Ishikawa (cell line): Measurements from ENCODE around the gene GPR55.

Source experiments
- CEBPB ChIP-seq: IDR thresholded peaks from 2 replicates; pipeline ENCODE4 v1.6.1; 2012
- CREB1 ChIP-seq: IDR thresholded peaks from 2 replicates; pipeline ENCODE4 v1.6.1; 2012; ENCODE audit warnings: low read depth
- EGR1 ChIP-seq: IDR thresholded peaks from 2 replicates; pipeline ENCODE4 v1.6.1; 2012
- EP300 ChIP-seq: IDR thresholded peaks from 2 replicates; pipeline ENCODE4 v1.6.1; 2012; ENCODE audit warnings: borderline replicate concordance
- FOXM1 ChIP-seq: IDR thresholded peaks from 2 replicates; pipeline ENCODE4 v1.6.1; 2012; ENCODE audit warnings: low read depth, borderline replicate concordance
- NFIC ChIP-seq: IDR thresholded peaks from 2 replicates; pipeline ENCODE4 v1.6.1; 2012
- RAD21 ChIP-seq: IDR thresholded peaks from 2 replicates; pipeline ENCODE4 v1.6.1; 2012; ENCODE audit warnings: low read depth
- TAF1 ChIP-seq: IDR thresholded peaks from 2 replicates; pipeline ENCODE4 v1.6.1; 2012; ENCODE audit warnings: low read depth, mild to moderate bottlenecking
- TCF12 ChIP-seq: IDR thresholded peaks from 2 replicates; pipeline ENCODE4 v1.6.1; 2012; ENCODE audit warnings: low read depth
- TEAD4 ChIP-seq: IDR thresholded peaks from 2 replicates; pipeline ENCODE4 v1.6.1; 2012
- YY1 ChIP-seq: IDR thresholded peaks from 2 replicates; pipeline ENCODE4 v1.6.1; 2012; ENCODE audit warnings: low read depth
- ZBTB7A ChIP-seq: IDR thresholded peaks from 2 replicates; pipeline ENCODE4 v1.6.1; 2012; ENCODE audit warnings: low read depth
- TF ChIP-seq, protein P1 (sequence below): IDR thresholded peaks from 2 replicates; pipeline ENCODE4 v1.6.1; 2012; ENCODE audit warnings: low read depth, mild to moderate bottlenecking
- TF ChIP-seq, protein P2 (sequence below): IDR thresholded peaks from 2 replicates; pipeline ENCODE4 v1.6.1; 2012
- TF ChIP-seq, protein P3 (sequence below): IDR thresholded peaks from 2 replicates; pipeline ENCODE4 v1.6.1; 2012

GPR55 gene

DNA sequence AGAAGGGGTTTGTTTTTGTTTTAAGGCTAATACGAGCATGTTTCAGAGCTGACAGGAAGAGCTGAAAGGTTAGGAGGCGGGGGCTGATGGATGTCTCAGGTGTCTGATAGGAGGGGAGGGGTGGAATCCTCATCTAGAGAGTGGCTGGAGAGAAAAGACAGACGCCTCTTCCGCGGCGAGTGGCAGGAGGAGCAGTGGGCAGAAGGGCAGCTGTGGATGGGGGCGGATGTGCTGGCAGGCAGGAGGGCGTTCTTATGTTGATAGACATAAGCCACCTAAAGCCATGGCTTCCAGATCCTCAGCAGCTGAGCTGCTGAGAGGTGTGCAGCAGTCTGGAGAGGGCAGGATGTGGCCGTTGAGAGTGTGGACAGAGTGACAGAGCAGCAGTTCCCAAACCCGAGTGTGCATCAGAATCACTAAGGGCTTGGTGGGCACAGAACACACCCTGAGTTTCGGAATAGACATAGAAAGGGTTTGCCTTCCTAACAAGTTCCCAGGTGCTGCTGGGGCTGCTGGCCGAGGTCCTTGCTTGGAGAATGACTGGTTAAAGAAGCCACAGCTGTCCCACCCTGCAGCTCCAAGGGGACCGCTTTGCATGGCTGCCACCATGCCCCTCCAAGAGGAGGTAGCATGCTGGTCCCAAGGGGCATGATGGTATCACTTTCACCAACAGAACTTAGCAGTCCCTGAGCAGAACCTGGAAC, 63.3 kb downstream of the GPR55 start:
- TF ChIP-seq YY1 (no peak), FOXM1 (no peak), CREB1 (no peak), TAF1 (no peak), TCF12 (no peak), TEAD4 (no peak), RAD21 (no peak), CEBPB (no peak), EGR1 (no peak), ZBTB7A (no peak), NFIC (no peak), EP300 (no peak)
- TF ChIP-seq, protein P1, sequence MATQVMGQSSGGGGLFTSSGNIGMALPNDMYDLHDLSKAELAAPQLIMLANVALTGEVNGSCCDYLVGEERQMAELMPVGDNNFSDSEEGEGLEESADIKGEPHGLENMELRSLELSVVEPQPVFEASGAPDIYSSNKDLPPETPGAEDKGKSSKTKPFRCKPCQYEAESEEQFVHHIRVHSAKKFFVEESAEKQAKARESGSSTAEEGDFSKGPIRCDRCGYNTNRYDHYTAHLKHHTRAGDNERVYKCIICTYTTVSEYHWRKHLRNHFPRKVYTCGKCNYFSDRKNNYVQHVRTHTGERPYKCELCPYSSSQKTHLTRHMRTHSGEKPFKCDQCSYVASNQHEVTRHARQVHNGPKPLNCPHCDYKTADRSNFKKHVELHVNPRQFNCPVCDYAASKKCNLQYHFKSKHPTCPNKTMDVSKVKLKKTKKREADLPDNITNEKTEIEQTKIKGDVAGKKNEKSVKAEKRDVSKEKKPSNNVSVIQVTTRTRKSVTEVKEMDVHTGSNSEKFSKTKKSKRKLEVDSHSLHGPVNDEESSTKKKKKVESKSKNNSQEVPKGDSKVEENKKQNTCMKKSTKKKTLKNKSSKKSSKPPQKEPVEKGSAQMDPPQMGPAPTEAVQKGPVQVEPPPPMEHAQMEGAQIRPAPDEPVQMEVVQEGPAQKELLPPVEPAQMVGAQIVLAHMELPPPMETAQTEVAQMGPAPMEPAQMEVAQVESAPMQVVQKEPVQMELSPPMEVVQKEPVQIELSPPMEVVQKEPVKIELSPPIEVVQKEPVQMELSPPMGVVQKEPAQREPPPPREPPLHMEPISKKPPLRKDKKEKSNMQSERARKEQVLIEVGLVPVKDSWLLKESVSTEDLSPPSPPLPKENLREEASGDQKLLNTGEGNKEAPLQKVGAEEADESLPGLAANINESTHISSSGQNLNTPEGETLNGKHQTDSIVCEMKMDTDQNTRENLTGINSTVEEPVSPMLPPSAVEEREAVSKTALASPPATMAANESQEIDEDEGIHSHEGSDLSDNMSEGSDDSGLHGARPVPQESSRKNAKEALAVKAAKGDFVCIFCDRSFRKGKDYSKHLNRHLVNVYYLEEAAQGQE, result no peak
- TF ChIP-seq, protein P2, sequence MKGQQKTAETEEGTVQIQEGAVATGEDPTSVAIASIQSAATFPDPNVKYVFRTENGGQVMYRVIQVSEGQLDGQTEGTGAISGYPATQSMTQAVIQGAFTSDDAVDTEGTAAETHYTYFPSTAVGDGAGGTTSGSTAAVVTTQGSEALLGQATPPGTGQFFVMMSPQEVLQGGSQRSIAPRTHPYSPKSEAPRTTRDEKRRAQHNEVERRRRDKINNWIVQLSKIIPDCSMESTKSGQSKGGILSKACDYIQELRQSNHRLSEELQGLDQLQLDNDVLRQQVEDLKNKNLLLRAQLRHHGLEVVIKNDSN, result no peak
- TF ChIP-seq, protein P3, sequence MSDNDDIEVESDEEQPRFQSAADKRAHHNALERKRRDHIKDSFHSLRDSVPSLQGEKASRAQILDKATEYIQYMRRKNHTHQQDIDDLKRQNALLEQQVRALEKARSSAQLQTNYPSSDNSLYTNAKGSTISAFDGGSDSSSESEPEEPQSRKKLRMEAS, result no peak
